HFF-Myc (cell line): ENCODE measurements around the gene MRM2.

Source experiments
- DNase-seq: peaks from one replicate; pipeline ENCODE4 v3.0.0-alpha.2; 2011; ENCODE audit warnings: low read depth; ENCODE audit errors: extremely low read depth
- H3K4me3 ChIP-seq: replicated peaks from 2 replicates; pipeline ENCODE4 v1.5.1; 2011; ENCODE audit warnings: low read depth, mild to moderate bottlenecking, control low read depth, low read length
- TF ChIP-seq, protein P1 (sequence below): IDR thresholded peaks from 2 replicates; pipeline ENCODE4 v1.5.1; 2012; ENCODE audit warnings: mild to moderate bottlenecking, low read depth, low read length, control low read depth; ENCODE audit errors: missing control alignments

MRM2 gene

DNA sequence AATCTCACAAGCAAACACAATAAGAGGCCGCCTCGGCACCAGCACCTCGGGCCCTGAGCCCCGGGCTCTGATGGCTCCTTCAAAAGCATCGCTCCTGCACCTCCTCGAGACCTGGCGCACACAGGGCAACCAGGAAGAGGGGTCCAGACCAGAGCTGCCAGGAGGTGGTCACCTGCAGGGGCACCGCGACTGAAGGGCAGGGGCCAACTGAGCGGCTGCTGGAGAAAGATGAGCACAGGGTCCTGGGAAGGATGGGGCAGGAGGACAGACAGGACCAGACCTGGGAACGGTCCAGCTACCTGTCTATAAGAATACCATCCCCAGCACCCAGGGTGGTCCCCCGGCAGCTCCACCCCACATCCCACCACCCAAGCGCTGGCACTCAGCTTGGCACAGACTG, 30.1 kb downstream of the MRM2 start:
- no peak for DNase-seq
- TF ChIP-seq, protein P1, sequence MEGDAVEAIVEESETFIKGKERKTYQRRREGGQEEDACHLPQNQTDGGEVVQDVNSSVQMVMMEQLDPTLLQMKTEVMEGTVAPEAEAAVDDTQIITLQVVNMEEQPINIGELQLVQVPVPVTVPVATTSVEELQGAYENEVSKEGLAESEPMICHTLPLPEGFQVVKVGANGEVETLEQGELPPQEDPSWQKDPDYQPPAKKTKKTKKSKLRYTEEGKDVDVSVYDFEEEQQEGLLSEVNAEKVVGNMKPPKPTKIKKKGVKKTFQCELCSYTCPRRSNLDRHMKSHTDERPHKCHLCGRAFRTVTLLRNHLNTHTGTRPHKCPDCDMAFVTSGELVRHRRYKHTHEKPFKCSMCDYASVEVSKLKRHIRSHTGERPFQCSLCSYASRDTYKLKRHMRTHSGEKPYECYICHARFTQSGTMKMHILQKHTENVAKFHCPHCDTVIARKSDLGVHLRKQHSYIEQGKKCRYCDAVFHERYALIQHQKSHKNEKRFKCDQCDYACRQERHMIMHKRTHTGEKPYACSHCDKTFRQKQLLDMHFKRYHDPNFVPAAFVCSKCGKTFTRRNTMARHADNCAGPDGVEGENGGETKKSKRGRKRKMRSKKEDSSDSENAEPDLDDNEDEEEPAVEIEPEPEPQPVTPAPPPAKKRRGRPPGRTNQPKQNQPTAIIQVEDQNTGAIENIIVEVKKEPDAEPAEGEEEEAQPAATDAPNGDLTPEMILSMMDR, result no peak
- H3K4me3 ChIP-seq, result no peak overlapping the region

DNA sequence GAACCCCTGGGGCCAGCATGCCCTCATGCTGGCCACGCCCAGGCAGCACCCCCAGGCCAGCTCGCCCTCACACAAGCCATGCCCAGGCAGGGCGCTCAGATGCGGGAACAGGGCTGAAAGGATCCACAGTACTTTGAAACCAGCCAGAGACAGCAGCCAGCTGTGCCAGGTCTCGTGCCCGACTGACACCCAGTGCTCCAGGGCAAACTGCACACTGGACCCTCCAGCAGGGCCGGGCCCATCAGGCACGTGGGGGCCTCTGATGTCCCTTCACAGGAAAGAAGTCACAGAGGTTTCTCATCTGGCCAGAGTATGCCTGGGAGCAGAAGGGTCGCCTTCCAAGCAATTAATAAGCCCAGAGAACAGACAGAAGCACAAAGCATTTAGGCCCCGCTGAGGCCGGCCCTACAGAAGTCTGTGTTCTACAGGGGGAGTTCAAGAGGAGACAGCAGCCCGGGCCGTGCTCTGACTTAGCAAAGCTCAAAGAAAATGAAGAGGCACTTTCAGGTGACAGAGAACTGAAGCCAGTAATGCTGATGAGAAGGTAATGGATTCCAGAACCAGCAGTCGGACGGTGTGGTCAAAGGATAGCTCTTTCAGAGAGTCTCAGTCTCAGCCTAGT, 30.6 kb downstream of the MRM2 start:
- H3K4me3 ChIP-seq, result no peak overlapping the region
- no peak for DNase-seq
- TF ChIP-seq, protein P1, result no peak

DNA sequence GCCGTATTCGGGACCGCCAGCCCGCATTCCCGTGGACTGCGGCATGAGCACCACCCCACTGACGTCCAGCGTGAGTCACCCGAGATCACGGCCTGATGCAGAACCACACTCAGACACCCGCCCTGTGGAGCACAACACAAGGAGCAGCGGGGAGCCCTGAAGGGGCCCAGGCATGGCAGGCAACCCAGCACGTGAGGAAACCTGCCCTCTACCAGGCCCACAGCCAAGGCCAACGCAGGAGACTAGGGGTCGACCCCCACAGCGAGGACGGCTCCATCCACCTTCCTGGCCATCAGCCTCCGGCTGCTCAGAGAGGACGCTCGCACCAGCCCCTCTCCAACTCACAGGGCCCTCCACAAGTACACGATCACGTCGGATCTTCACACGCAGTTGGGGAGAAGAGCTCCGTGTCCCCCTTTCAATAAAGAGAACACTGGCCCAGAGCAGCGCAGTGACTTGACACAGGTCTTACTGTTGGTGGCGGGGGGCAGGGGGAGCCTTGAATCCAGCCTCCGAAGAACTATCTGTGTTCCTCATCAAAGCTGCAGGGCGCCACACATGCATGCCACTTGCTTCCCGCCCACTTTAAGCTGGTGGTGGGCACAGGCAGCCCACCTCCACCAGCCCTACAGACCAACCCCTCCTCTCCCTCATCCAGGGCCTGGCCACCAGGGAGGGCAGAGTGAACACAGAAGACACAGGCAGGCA, 31.3 kb downstream of the MRM2 start:
- no peak overlapping the region for H3K4me3 ChIP-seq
- no peak for DNase-seq
- TF ChIP-seq, protein P1, result no peak

DNA sequence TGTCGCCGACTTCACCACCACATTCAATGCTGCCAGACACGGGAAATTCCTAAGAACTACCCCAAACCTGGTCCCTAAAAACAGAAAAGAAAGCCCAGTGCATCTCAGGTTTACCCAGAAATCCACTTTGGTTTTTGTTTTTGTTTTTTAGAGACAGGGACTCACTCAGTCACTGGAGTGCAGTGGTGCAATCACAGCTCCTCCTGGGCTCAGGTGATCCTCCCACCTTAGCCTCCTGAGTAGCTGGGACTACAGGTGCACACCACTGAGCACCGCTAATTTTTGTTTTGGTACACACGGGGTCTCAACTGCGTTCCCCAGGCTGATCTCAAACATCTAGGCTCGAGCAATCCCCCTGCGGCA, 32.1 kb downstream of the MRM2 start:
- no peak overlapping the region for H3K4me3 ChIP-seq
- TF ChIP-seq, protein P1, result no peak
- no peak for DNase-seq

DNA sequence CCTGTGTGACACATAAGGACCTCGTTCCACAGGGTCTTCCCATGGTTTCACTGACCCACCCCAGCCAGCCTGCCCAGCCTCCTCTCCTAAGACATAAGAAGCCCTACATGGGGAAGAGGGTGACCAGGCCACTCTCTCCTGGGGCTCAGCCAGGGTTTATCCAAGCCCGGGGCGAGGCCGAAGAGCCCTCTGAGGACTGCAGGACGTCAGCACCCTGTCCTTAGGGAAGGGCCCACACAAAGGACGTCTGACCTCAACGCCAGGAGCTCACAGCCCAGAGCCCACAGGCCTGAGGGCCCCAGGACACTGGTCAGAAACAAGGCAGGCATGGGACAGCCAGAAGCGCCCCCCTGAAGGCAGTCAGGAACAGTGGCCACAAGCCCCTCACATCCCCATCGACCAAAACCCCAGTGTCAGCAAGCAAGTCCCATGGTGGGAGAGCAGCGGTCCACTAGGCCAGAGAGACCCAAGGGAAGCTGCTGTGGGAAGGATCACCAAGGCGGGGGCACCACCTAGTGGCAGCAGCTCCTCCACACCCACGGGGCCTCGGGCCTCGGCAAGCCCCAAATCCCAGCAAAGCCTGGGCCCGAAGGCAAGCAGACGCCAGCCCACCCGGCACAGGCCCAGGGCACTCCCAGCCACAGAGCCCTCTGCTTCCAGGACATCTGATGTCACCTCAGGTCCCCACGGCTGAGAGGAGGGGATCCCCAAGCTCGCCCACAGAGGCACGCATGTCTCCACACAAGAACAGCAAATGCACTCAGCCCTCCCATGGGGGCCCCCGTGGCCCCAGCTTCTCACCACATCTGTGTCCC, 32.7 kb downstream of the MRM2 start:
- TF ChIP-seq, protein P1, result peak; percentile 82
- DNase-seq, result peak; percentile 25
- no peak overlapping the region for H3K4me3 ChIP-seq

DNA sequence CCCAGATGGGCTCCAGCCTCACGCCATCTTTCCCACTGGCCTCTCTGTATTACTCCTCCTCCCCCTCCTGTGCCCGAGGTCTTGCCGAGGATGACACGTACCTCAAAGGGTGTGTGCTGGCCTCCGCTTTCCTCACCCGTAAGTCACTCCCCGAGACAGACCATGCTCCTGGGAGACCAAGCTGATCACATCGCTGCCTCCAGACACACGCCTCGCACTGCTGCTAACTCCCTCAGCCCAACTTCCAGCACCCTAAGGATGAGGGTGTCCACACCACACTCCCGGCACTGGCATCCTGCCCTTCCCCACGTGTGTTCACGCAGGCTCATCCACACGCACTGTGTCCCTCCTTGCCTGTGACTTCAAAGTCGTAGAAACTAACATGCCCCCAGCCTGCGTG, 33.3 kb downstream of the MRM2 start:
- DNase-seq, result no peak
- TF ChIP-seq, protein P1, result no peak
- H3K4me3 ChIP-seq, result no peak overlapping the region
